Testis (tissue), 2 donors: ENCODE data around the gene GABBR2.

Experiments
- POLR2A ChIP-seq: fragments of 450-650 bp; IDR thresholded peaks from one replicate; pipeline ENCODE4 v1.6.1; 2017; ENCODE audit warnings: antibody characterized with exemption, mild to moderate bottlenecking, moderate library complexity
- TF ChIP-seq, protein P1 (sequence below), 3 experiments: fragments of 450-650 bp in 2 of 3; fragments of 200-600 bp in 1 of 3; sonication (generic) in 1 of 3; IDR thresholded peaks; one replicate each; pipeline ENCODE4 v1.5.1; 2016 to 2019; ENCODE audit warnings: antibody characterized with exemption in 3 of 3, mild to moderate bottlenecking in 2 of 3, moderate library complexity in 1 of 3

GRCh38 chr9:98641695-98642094 is 67.0 kb downstream of the GABBR2 start:
- TF ChIP-seq, protein P1, sequence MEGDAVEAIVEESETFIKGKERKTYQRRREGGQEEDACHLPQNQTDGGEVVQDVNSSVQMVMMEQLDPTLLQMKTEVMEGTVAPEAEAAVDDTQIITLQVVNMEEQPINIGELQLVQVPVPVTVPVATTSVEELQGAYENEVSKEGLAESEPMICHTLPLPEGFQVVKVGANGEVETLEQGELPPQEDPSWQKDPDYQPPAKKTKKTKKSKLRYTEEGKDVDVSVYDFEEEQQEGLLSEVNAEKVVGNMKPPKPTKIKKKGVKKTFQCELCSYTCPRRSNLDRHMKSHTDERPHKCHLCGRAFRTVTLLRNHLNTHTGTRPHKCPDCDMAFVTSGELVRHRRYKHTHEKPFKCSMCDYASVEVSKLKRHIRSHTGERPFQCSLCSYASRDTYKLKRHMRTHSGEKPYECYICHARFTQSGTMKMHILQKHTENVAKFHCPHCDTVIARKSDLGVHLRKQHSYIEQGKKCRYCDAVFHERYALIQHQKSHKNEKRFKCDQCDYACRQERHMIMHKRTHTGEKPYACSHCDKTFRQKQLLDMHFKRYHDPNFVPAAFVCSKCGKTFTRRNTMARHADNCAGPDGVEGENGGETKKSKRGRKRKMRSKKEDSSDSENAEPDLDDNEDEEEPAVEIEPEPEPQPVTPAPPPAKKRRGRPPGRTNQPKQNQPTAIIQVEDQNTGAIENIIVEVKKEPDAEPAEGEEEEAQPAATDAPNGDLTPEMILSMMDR (IDR thresholded peaks at IDR 0.05): no peak
- no peak for TF ChIP-seq POLR2A
